HG02798 (cell line): ENCODE measurements around the gene SLC39A11.
"Not testable (repeated sequence)": the region's sequence is repeated elsewhere in the genome, so short reads cannot be mapped to it uniquely, and the experiment has no call there.

Experiments
- ATAC-seq: cut with Tn5 transposase; IDR thresholded peaks from one replicate; pipeline ENCODE4 v1.9.1; 2021; ENCODE audit warnings: mild to moderate bottlenecking; ENCODE audit not compliant: unreplicated experiment, poor library complexity

SLC39A11 gene

GRCh38 chr17:72962106-72962505 lies 130.4 kb downstream of the SLC39A11 start:
- no peak for ATAC-seq

GRCh38 chr17:72955391-72956140 lies 136.9 kb downstream of the SLC39A11 start:
- ATAC-seq = no peak

DNA sequence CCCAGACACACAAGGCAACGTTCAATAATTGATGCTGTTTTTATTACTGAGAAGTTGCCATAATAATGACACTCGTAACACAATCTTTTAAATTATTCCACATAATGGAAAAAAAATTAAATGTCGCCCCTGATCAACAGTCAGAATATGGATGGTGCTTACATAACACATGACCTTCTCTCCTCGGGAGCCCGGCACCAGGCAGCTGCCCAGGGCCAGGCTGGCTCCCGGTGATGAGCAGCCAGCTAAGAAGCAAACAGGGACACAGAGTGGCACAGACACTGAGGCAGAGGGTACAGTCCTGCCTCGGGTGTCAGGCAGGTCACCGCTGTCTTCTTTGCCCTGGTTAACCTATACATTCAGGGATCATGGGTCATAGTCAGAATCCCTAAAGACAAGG lies 137.9 kb downstream of the SLC39A11 start:
- no peak for ATAC-seq

- ATAC-seq = no peak
These were observed 138.9 kb downstream of the SLC39A11 start for GRCh38 chr17:72953621-72954020.

GRCh38 chr17:72952641-72953315 lies 139.7 kb downstream of the SLC39A11 start:
- ATAC-seq = no peak

DNA sequence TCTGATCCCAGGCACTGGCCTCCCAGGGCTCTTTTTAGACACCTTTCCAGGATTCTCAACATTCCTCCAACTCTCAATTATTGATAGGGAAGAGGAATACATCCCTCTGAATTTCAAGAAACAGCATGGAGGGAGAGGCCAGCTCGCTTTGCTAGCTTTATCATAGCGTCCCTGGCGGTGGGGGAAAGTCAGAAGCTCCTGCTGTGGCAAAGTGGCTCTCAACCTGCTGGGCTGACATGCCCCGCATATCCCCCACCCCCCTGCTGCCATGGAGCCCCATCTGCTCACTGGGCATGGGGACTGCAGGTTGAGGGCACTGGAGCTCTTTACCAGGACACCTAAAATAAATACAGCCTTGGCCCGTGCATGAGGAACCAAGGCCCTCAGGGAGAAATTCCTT lies 140.3 kb downstream of the SLC39A11 start:
- no peak for ATAC-seq

DNA sequence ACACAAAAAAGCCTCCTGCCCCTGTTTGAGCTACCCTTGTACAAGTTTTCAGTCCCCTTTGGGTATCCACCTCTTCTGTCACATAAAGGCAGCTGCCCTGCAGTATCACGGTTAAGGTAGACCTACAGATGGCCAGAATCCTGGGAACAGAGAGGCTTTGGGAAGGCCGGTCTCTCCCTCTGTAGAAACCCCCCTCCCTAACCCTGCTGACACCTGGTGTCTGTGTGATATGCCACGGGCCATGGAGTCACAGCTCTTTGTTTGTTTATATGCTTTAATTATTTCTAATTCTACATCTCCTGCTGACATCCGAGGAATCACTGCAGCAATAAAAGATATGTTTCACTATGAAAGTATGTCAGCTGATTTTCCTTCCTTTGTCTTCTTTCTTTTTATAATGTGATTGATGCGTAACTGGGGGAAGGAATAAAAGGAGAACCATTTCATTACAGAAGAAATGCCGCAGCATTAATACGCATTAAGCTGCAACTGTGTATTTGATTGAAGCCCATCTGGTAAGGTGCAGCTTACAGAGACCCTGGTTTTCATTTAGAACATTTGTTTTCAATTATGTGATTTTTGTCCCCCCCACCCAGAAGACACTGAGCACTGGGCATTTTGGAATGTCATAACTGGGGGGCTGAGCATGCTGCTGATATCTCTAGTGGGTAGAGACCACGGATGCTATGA lies 142.1 kb downstream of the SLC39A11 start:
- no peak for ATAC-seq

GRCh38 chr17:72948115-72948514 lies 144.4 kb downstream of the SLC39A11 start:
- ATAC-seq = no peak

DNA sequence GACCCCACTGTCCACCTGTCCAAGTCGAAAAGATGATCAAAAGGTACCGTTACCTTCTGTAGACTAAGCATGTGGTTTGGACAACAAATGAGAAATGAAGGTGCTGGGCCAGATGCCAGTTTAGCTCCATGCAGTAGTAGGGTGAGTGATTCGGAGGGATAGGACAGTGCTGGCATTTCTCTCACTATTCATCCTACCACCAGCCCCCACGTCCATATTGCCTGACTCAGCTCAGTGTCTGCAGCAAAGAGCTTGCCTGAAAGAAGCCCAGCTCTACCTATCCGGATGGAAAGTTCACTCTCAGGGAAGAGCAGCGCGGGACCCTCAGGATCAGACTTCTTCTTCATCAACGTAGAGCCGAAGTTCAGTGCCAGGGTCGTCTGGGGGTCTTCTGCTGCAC lies 145.0 kb downstream of the SLC39A11 start:
- ATAC-seq = no peak

DNA sequence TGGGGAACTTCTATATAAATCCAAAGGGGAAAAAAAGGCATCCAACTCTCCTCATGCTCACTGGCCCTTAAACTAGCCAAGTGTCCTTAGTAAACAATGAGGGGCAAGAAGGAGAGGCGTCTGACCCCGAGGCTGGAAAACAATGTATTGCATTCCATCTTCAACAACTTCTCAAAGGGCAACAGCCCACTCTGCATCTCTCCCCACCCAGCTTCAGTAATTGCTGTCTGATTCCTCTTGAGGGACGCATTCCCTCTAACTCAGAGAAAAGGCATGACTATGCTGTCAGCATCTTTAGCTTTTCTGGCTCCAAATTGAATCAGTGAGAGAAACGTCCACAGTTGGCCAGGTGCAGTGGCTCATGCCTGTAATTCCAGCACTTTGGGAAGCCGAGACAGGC lies 145.8 kb downstream of the SLC39A11 start:
- ATAC-seq = no peak

DNA sequence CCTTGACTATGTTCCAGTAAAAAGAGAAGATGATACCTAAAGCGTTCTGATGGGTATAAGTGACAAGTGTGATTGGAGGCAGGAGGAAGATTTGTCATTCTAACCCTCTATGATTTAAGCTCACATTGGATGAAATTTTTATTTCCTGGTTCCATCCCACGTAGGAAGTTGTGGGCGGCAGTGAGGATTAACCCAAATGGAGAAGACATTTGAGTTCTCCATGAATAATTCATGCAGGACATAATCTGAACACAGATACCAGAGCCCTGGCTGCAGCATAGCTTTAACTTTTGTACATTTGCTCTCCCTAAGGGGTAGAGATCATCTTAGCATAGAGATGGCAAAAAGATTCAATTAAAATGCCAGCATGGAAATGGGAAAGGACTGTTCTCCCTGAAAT lies 146.3 kb downstream of the SLC39A11 start:
- ATAC-seq = no peak

- no peak for ATAC-seq
These were observed 147.0 kb downstream of the SLC39A11 start for GRCh38 chr17:72945473-72945872.

DNA sequence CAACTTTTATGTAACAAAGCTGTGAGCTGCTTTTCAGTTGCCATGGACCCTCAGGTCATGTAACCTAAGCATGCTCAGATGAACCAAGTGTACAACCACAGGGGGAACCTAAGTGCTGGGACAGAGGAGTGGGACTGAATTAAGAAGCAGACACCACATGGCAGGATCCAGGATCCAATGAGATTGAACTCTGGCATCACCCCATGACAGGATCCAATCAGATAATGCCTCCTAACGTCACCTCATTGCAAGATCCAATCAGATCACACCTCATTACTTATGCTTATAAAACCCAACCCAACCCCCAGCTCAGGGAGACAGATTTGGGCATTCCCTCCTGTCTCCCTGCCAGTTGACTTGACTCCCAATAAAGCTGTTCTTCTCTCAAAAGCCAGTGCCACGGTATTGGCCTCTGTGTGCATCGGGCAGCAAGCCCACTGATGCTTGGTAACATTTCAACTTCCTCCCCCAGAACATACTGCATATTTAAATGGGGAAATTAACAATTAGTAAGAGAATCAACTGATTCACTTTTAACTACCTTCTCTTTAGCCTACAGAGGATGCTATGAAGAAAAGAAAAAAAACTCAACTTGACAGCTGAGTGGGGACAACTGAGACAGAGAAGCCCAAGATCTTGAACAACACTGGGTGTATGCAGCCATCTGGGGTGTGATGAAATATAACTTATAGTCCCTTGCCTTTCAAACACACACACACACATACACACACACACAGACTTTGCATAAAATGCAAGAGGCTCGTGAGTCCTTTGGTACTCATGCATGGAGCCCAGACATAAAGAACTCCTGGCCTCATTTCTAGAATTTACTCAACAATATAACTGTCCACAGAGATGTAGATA lies 148.4 kb downstream of the SLC39A11 start:
- no peak for ATAC-seq

GRCh38 chr17:72942579-72942978 lies 149.9 kb downstream of the SLC39A11 start:
- ATAC-seq = no peak

DNA sequence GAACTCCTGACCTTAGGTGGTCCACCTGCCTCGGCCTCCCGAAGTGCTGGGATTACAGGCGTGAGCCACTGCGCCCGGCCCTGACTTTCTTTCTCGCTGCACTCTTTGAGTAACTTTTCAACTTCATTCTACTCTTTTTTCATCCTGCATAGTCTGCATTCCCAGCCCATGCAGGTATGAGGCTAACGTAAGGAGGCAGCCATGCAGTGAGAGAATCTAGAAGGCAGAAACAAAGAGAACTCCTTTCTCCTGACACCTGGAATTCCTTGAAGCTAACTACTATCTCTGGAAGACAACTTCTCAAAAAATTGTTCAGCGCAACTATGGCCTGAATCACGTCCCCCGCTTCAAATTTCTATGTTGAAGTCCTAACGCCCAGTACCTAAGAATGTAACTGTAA lies 152.0 kb downstream of the SLC39A11 start:
- ATAC-seq = no peak

DNA sequence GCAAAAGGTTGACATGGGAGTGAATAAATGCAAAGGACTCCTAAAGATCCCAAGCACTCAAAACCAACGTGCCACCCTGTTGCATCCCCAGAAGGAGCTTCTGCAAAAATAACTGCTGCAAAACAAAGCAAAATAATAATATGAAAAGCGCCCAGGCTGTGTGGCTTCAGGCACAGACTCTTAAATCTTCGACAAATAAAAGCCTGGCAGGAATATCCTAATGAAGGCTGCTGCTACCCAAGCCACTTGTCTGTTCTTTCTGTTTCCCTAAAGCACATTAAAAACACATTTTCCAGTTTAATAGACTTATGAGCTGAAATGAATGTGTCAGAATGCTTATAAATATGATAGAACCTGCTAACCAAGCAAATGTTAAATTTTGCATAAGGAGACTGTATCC lies 154.0 kb downstream of the SLC39A11 start:
- no peak for ATAC-seq

- no peak for ATAC-seq
These were observed 154.8 kb downstream of the SLC39A11 start for GRCh38 chr17:72937707-72938106.

GRCh38 chr17:72937254-72937653 lies 155.2 kb downstream of the SLC39A11 start:
- not testable (repeated sequence) for ATAC-seq

- no peak for ATAC-seq
These were observed 156.5 kb downstream of the SLC39A11 start for GRCh38 chr17:72935984-72936383.

GRCh38 chr17:72934927-72935326 lies 157.6 kb downstream of the SLC39A11 start:
- no peak for ATAC-seq
